Upper lobe of left lung (tissue), 4 donors: ENCODE measurements around the gene DHRS13.

Experiments used
- EP300 ChIP-seq, 4 donors: sonication (generic); formaldehyde crosslinking; IDR thresholded peaks; one replicate each; pipeline ENCODE4 v1.5.1; 2017; ENCODE audit warnings: antibody characterized with exemption in 4 of 4, control low read depth in 2 of 4
- POLR2A ChIP-seq, 4 donors: fragments of 450-650 bp; IDR thresholded peaks; one replicate each; pipeline ENCODE4 v1.5.1; 2016 to 2017; ENCODE audit warnings: antibody characterized with exemption in 4 of 4, mild to moderate bottlenecking in 2 of 4
- TF ChIP-seq, protein P1 (sequence below), 6 experiments: fragments of 450-650 bp in 4 of 6; fragments of 200-600 bp in 2 of 6; sonication (generic) in 2 of 6; IDR thresholded peaks; one replicate each; pipeline ENCODE4 v1.5.1; 2016 to 2019; ENCODE audit warnings: antibody characterized with exemption in 6 of 6

DNA sequence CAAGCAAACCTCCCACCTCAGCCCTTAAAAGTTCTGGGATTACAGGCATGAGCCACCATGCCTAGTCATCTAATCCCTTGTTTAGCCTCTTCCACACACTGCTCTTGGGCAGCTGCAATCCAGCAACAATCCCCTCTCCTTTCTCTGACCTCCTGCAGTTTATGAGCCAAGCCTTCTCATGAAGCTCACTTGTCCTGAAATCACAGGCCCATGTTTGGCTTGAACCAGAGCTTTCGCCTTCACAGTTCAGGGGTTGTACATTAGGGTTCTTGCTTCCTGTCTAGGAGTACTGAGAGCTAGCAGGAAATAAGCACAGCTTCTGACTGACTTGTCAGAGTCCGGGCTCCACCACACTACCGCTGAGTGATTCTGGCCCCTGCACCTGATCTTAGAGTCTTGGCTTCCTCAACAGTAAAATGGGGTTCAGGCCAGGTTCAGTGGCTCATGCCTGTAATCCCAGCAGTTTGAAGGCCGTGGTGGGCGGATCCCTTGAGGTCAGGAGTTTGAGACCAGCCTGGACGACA is 31.8 kb downstream of the DHRS13 start:
- TF ChIP-seq, protein P1, sequence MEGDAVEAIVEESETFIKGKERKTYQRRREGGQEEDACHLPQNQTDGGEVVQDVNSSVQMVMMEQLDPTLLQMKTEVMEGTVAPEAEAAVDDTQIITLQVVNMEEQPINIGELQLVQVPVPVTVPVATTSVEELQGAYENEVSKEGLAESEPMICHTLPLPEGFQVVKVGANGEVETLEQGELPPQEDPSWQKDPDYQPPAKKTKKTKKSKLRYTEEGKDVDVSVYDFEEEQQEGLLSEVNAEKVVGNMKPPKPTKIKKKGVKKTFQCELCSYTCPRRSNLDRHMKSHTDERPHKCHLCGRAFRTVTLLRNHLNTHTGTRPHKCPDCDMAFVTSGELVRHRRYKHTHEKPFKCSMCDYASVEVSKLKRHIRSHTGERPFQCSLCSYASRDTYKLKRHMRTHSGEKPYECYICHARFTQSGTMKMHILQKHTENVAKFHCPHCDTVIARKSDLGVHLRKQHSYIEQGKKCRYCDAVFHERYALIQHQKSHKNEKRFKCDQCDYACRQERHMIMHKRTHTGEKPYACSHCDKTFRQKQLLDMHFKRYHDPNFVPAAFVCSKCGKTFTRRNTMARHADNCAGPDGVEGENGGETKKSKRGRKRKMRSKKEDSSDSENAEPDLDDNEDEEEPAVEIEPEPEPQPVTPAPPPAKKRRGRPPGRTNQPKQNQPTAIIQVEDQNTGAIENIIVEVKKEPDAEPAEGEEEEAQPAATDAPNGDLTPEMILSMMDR (IDR thresholded peaks at IDR 0.05) = no peak
- TF ChIP-seq EP300 (IDR thresholded peaks at IDR 0.05) = no peak
- no peak for TF ChIP-seq POLR2A (IDR thresholded peaks at IDR 0.05)
